ENCODE results near the gene COA7. TPM values are rescaled to one million over a fixed set of nuclear protein-coding genes. Genes with fewer than 3 reads are reported as not detected.

Gene COA7
- total RNA-seq, 1 donor from 2014 or later, result 13.0 TPM

DNA sequence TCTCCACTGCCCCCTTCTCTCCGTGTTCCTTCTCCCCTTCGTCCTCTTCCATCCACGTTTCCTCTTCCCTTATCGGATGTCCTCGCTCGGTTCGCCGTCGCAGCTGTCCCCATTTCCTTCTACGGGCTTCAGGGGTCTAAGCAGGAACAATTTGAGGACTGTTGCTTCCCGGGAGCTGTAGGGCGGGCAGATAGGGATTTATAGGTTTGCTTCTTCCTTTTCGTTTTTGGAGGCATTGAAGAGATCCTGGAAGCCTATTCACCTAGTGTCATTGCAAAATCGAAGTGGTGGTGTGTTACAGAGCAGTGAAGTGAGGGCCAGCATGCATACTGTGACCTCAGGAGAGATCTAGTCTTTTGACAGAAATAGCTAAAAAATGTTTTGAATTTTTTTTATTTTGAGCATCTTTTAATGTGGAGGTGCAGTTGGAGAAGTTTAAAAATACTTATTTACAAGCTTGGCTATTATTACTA is 29.0 kb upstream of the COA7 start:
- Histone ChIP-seq H3K36me3 (no peaks in the 10 kb centered on the region), H3K9me3 (ENCODE audit: low read depth) (no peaks in the 10 kb centered on the region), H4K20me1 (ENCODE audit: low read depth) (peaks cover 30% of the 10 kb centered on the region), H3K27ac (no peak overlapping the region), H3F3A (ENCODE audit: low read depth) (peaks cover 7% of the 10 kb centered on the region), H3K27me3 (no peaks in the 10 kb centered on the region), H3K4me2 (peak overlapping the region; percentile 90), H3K4me1 (peaks cover 16% of the 10 kb centered on the region), H3K79me2 (ENCODE audit: low read depth) (peaks cover 56% of the 10 kb centered on the region), H2AFZ (replicated peaks) (peak overlapping the region; percentile 38), H3K9ac (peak overlapping the region; percentile 77), H3K4me3 (peak overlapping the region; percentile 80)
- Mint-ChIP-seq H3K27me3 (ENCODE audit: insufficient read depth, low read depth) (no peaks in the 10 kb centered on the region), H3K4me1 (peaks cover 29% of the 10 kb centered on the region), H3K9me3 (no peaks in the 10 kb centered on the region), H3K27ac (peak overlapping the region; percentile 26), H3K4me3 (peak overlapping the region; percentile 94), H3K36me3 (no peaks in the 10 kb centered on the region)
- TF ChIP-seq EZH2 (IDR thresholded peaks at IDR 0.05) (no peak), CTCF (IDR thresholded peaks at IDR 0.05) (no peak), EZH2phosphoT487 (IDR thresholded peaks at IDR 0.05) (no peak)
- peak; percentile 18 for DNase-seq (ENCODE audit: low spot score)

DNA sequence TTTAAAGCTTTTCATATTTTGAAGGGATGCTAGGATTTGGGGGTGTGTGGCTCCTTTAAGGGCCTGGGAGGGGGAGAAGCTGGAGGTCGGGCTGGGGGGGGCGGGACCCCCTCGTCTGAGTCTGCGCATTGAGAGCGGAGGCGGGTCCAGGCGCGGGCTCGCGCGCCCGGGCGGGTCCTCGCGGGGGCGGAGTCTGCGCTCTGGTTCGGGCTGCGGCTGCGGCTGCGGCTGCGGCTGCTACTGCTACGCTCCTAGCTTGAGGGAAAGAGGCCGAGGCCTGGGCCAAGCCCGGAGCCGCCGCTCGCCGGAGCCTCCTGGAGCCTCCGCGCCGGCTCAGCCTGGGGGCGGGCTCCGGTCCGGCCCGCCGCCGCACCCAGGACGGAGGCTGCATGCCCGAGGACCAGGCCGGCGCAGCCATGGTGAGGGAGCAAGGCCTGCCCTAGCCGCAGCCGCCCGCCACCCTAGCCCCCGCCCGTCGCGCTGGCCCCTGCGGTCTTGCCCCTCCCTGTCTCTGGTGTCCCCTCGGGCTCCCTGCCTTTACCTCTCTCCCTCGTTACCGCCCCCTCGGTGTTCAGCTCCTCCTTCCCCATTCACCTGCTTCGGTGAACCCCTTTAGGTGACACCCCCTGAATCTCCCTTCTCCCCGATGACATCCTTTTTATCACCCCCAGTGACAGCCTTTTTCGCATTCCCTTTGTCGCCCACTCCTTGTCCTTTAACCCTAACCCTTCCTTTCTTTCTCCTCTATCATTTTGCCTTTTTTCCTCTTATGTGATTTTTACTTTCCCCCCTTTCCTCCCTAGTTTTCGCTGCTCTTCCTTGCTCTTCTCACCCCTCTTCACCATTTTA is 28.3 kb upstream of the COA7 start, which contains the start of gene ZYG11B:
ZYG11B (plus strand) TSS at position 189 of the 849 bp plus-strand sequence; CDS start at position 390, 201 bp downstream.
- Histone ChIP-seq H3K9me3 (ENCODE audit: low read depth) (no peaks in the 10 kb centered on the region), H3K4me3 (peak within 1 kb of the TSS; percentile 80), H3K79me2 (ENCODE audit: low read depth) (peaks cover 49% of the 10 kb centered on the region), H4K20me1 (ENCODE audit: low read depth) (peaks cover 30% of the 10 kb centered on the region), H3K27me3 (no peaks in the 10 kb centered on the region), H3K9ac (peak within 1 kb of the TSS; percentile 77), H3K4me2 (peak within 1 kb of the TSS; percentile 90), H3K36me3 (no peaks in the 10 kb centered on the region), H3K4me1 (peaks cover 16% of the 10 kb centered on the region), H3K27ac (peak within 1 kb of the TSS; percentile 83), H3F3A (ENCODE audit: low read depth) (peaks cover 7% of the 10 kb centered on the region), H2AFZ (replicated peaks) (peak within 1 kb of the TSS; percentile 97)
- DNase-seq (ENCODE audit: low spot score), result peak; percentile 94
- H3K36me3 Mint-ChIP-seq, result no peaks in the 10 kb centered on the region
- H3K4me3 Mint-ChIP-seq, result peak within 1 kb of the TSS; percentile 94
- peaks cover 29% of the 10 kb centered on the region for H3K4me1 Mint-ChIP-seq
- H3K9me3 Mint-ChIP-seq, result no peaks in the 10 kb centered on the region
- no peak for TF ChIP-seq EZH2 (IDR thresholded peaks at IDR 0.05)
- no peak for TF ChIP-seq EZH2phosphoT487 (IDR thresholded peaks at IDR 0.05)
- no peak for TF ChIP-seq CTCF (IDR thresholded peaks at IDR 0.05)
- H3K27me3 Mint-ChIP-seq (ENCODE audit: insufficient read depth, low read depth), result no peaks in the 10 kb centered on the region
- H3K27ac Mint-ChIP-seq, result peak within 1 kb of the TSS; percentile 26

GRCh38 chr1:52725903-52726264 is 27.7 kb upstream of the COA7 start:
- TF ChIP-seq EZH2phosphoT487 (IDR thresholded peaks at IDR 0.05) (no peak), EZH2 (IDR thresholded peaks at IDR 0.05) (no peak), CTCF (IDR thresholded peaks at IDR 0.05) (no peak)
- Histone ChIP-seq H3F3A (ENCODE audit: low read depth) (peaks cover 7% of the 10 kb centered on the region), H4K20me1 (ENCODE audit: low read depth) (peaks cover 30% of the 10 kb centered on the region), H3K4me1 (peaks cover 16% of the 10 kb centered on the region), H3K79me2 (ENCODE audit: low read depth) (peaks cover 43% of the 10 kb centered on the region), H3K27ac (no peak overlapping the region), H3K27me3 (no peaks in the 10 kb centered on the region), H3K36me3 (no peaks in the 10 kb centered on the region), H3K4me2 (peak overlapping the region; percentile 90), H3K4me3 (peak overlapping the region; percentile 80), H3K9me3 (ENCODE audit: low read depth) (no peaks in the 10 kb centered on the region), H3K9ac (no peak overlapping the region), H2AFZ (replicated peaks) (peak overlapping the region; percentile 95)
- Mint-ChIP-seq H3K27ac (peak overlapping the region; percentile 17), H3K4me1 (peaks cover 29% of the 10 kb centered on the region), H3K9me3 (no peaks in the 10 kb centered on the region), H3K4me3 (peak overlapping the region; percentile 79), H3K36me3 (no peaks in the 10 kb centered on the region), H3K27me3 (ENCODE audit: insufficient read depth, low read depth) (no peaks in the 10 kb centered on the region)
- no peak for DNase-seq (ENCODE audit: low spot score)

Measured in neural progenitor cell (in vitro differentiated cells).